ENCODE data around the gene CUX1.
"Not testable (repeated sequence)": the region's sequence is repeated elsewhere in the genome, so short reads cannot be mapped to it uniquely, and the experiment has no call there.

CUX1 gene

DNA sequence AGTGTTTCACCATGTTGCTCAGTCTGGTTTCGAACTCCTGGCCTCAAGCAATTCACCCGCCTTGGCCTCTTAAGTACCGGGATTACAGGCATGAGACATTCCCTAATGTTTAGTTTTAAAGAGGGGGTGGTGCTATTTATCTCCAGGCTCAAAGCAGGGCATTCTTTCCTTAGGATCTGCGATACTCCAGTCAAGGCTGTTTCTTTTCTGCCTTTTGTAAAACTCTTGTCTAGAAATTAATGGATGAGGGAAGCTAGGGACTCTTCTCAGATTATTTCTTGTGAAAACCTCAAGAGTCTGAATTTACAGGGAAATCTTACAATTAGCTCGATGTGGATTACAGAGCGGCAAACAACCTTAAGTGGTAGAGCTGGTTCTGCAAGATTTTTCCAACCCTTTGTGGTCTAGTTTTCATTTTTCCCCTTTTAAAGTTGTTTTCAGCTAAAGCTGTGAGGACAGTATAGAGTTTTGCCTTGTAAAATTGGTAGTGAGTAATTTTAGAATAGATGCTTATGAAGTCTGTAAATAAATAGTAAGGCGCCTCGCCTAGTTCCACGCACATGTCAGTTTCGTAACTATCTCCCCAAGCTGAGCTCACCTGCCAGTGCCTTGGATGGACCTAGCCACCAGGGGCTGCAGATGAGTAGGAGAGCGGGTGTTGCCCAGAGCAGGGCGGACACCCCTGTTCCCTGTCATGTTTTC lies 53.1 kb downstream of the CUX1 start:
- DNase-seq = no peak

- no peak for DNase-seq
These were observed 53.9 kb downstream of the CUX1 start for GRCh38 chr7:101871351-101871750.

DNA sequence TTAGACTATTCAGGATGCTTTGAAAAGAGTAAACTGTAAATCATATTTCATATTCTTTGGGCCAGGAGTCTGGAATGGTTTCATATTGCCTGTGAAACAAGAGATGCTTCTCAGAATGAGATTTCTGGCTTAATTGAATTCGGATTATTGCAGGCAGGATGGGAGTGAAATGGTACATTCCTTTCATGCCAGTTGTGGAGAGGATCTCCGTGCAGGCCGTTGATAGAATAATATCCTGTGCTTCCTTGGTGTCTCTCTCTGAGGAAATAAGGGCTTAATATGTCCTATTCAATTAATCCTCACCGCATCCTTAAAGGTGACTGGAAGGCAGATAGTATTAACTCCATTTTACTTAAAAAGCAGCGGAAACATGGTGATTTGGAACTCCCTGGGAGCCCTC lies 56.6 kb downstream of the CUX1 start:
- DNase-seq = no peak

GRCh38 chr7:101875283-101875846 lies 57.9 kb downstream of the CUX1 start:
- DNase-seq = no peak

DNA sequence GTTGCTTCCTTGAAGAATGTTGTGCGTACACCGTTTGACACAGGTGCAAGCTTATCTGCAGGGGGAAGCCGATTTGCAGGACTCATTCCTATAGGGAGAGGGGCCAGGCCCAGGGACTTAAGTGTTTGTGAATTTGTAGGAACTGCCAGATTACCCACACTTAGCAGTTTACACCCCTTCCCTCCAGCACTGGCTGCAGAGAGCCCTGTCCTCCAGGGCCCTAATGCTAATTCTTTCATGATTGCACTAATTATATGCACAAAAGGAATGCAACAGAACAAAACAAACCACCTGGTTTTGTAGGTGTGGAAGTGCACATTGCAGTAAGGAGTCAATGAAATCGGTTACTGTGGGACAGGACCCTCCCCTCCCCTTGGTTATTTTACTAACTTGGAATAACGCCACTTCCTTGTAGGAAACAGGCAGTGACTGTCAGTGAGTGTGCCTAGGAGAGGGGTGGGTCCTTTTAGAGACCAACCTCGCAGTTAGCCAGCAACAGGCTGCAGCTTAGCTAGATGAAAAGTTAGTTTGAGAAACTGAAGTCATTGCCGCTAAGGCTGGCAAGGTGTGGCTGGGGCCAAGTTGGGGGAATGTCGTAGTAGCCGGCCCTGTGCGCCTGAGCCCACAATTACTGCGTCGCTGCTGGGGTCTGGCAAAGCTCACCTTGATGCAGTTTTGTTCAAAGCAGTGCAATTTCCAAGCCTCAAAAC lies 60.6 kb downstream of the CUX1 start:
- no peak for DNase-seq

- no peak for DNase-seq
These were observed 61.5 kb downstream of the CUX1 start for GRCh38 chr7:101878938-101879337.

DNA sequence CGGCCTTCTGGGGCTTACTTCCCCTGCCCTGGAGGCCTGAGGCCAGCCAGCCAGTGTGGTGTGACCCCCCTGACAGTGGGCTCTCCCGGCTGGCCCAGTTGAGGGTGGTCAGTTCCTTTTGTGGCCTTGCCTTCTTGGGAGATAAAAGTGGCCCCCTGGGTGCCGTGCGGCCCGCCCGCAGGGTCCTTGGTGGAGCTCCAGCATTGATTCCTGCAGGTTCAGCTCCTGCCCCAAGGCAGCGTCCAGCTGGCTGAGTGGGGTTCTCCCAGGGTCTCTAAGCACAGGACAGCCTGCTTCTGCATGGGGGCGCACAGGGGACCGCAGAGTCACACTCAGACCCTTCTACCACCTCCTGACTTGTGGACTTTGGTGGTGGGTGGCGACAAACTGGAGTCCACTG lies 62.1 kb downstream of the CUX1 start:
- no peak for DNase-seq

- DNase-seq = no peak
These were observed 63.0 kb downstream of the CUX1 start for GRCh38 chr7:101880282-101881054.

DNA sequence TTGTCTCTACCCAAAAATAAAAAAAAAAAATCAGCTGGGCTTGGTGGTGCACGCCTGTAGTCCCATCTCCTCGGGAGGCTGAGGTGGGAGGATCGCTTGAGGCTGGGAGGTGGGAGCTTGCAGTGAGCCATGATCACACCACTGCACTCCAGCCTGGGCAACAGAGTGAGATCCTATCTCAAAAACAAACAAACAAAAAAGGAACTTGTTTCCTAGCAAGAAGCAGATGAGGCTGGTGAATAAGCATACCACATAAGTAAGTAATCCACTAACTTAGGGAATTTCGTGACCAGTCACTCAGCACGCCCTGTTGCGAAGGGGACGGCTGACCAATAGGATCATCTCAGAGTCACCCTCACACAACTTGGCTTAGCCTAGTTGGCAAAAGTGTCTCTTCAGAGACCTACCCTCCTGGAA lies 64.6 kb downstream of the CUX1 start:
- DNase-seq = no peak

DNA sequence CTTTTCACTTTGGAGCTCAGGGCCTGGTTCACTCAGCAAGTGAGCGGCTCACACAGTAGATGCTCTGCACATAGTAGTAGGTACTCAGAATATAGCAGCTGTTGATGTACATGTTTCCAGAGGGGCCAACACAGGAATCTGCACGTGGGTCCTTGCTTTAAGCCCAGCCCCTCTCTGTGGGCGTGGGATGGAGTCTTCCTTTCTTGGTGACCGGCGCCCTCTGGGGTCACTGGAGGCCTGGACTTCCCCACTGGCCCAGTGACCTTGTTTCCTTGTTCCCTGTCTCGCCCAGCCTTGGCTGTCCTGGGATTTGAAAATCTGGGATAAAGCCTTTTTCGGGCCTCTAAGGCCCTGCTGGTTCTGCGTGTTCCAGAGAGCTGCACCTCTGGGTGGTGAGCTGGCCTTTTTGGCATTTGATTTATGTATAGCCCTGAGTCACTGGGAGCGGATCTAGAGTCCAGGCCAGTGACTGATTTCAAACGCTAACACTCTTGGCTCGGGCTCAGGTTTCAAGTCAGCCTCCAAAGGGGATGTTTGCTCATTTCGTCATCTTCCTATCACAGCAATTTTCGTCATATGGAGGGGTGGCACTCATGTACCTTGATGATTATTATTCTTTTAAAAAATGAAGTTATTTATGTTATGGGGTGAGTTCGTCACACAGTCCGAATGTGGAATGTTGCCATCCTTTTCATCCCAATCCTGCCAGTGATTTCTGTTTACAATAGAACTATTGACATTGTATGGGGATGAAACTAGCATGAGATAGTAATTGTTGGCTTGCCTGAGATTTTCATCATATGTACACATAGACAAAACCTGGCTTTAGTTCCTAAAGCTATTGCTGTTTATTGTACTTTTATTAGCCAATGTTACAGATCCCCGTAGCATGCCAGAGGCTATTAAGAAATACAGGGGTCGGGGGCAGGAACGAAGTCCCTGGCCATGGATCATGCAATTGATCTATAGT lies 65.5 kb downstream of the CUX1 start:
- no peak for DNase-seq

- no peak for DNase-seq
These were observed 67.5 kb downstream of the CUX1 start for GRCh38 chr7:101884671-101885596.

DNA sequence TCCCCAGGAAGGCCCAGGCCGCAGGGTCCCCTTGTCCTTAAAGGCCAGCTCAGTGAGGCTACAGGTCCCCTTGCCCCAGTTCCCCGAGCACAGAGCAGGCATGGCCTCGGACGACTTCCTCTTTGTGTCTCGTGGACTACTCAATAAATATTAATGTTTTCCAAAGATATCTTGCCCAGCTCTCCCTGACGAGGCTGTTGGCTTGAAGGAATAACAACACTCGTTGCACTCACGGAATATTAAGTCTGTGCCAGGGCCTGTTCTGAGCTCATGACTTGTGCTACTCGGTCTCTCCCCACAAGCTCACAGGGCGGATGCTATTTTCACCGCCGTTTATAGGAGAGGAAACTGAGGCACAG lies 68.2 kb downstream of the CUX1 start:
- no peak for DNase-seq

DNA sequence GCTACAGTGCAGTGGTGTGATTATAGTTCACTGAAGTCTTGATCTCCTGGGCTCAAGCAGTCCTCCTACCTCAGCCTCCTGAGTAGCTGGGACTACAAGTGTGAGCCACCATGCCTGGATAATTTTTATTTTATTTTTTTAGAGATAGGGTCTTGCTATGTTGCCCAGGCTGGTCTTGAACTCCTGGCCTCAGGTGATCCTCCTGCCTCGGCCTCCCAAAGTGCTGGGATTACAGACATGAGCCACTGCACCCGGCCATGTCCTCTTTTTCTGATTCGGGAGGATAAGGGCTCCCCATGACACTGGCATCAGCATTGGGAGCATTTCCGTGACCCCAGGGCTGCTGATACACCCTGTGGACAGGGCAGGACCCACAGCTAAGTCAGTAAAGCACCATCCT lies 69.9 kb downstream of the CUX1 start:
- DNase-seq = not testable (repeated sequence)

GRCh38 chr7:101888564-101888963 lies 71.1 kb downstream of the CUX1 start:
- not testable (repeated sequence) for DNase-seq

DNA sequence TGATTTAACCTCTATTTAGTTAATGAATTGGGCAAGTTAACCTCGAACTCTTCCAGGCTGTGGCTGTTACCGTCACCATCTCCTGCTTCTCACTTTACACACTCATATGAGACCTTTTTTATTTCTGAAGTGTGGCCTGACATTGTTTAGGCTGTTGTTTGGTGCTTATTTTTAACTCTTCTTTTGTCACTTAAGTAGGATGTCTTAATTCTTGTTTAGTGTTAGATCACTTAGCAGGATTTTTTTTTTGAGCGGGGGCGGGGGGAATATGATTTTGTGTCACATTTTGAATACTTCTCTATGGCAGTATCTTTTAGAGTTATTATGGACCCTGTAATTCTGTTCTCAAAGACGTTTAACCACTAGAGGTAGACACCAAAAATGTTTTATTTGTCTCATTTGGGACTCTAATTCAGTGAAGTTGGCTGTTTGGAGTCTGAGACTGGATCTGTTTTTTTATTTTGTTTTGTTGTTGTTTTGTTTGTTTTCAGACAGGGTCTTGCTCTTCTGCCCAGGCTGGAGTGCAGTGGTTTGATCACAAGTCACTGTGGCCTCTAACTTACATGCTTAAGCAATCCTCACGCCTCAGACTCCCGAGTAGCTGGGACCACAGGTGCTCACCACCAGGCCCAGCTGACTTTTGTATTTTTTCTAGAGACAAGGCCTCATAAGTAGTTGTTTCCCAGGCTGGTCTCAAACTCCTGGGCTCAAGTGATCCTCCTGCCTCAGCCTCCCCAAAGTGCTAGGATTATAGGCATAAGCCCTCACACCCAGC lies 73.5 kb downstream of the CUX1 start:
- no peak for DNase-seq

GRCh38 chr7:101891936-101892640 lies 74.7 kb downstream of the CUX1 start:
- DNase-seq = no peak

GRCh38 chr7:101893341-101894082 lies 76.1 kb downstream of the CUX1 start:
- DNase-seq = no peak

GRCh38 chr7:101896316-101896715 lies 78.9 kb downstream of the CUX1 start:
- no peak for DNase-seq

GRCh38 chr7:101896941-101897340 lies 79.5 kb downstream of the CUX1 start:
- no peak for DNase-seq

Measured in right forelimb (tissue), 1 donor.